H9 (cell line): ENCODE data around the gene GRB7. TPM values are rescaled to one million over a fixed set of nuclear protein-coding genes. Genes with fewer than 3 reads are reported as not detected.

Experiments
- DNase-seq: peaks from one replicate; pipeline ENCODE4 v3.0.0-alpha.2; 2017
- H2AFZ ChIP-seq: one replicate; pipeline ENCODE4 v1.6.1; 2013; ENCODE audit warnings: mild to moderate bottlenecking, low read length, control low read depth, moderate library complexity
- H2AK5ac ChIP-seq: 2 replicates; pipeline ENCODE4 v1.6.1; 2013; ENCODE audit warnings: low read length, control low read depth, mixed read lengths; ENCODE audit not compliant: insufficient read length
- H2BK120ac ChIP-seq: one replicate; pipeline ENCODE4 v1.6.1; 2013; ENCODE audit warnings: low read depth, mild to moderate bottlenecking, low read length, control low read depth, inconsistent platforms; ENCODE audit not compliant: poor library complexity, severe bottlenecking
- H2BK12ac ChIP-seq: 2 replicates; pipeline ENCODE4 v1.6.1; 2013; ENCODE audit warnings: low read length, control low read depth, mixed read lengths, low read depth; ENCODE audit not compliant: insufficient read length
- H2BK15ac ChIP-seq: 2 replicates; pipeline ENCODE4 v1.6.1; 2013; ENCODE audit warnings: low read depth, low read length, control low read depth
- H2BK20ac ChIP-seq: one replicate; pipeline ENCODE4 v1.6.1; 2013; ENCODE audit warnings: low read depth, mild to moderate bottlenecking, low read length, control low read depth, inconsistent platforms; ENCODE audit not compliant: poor library complexity, severe bottlenecking
- H2BK5ac ChIP-seq: 2 replicates; pipeline ENCODE4 v1.6.1; 2013; ENCODE audit warnings: low read length, control low read depth, mixed read lengths; ENCODE audit not compliant: insufficient read length
- H3K14ac ChIP-seq: 2 replicates; pipeline ENCODE4 v1.6.1; 2013; ENCODE audit warnings: low read length, control low read depth; ENCODE audit not compliant: insufficient read depth
- H3K18ac ChIP-seq: 2 replicates; pipeline ENCODE4 v1.6.1; 2013; ENCODE audit warnings: low read depth, mild to moderate bottlenecking, mixed read lengths, low read length, control low read depth; ENCODE audit not compliant: insufficient read length
- H3K23ac ChIP-seq: 2 replicates; pipeline ENCODE4 v1.6.1; 2013; ENCODE audit warnings: low read length, control low read depth, mixed read lengths, low read depth; ENCODE audit not compliant: insufficient read length
- H3K23me2 ChIP-seq: 2 replicates; pipeline ENCODE4 v1.6.1; 2013; ENCODE audit warnings: low read depth, mild to moderate bottlenecking, mixed read lengths, low read length, control low read depth; ENCODE audit not compliant: insufficient read length, poor library complexity, severe bottlenecking
- H3K27ac ChIP-seq: 2 replicates; pipeline ENCODE4 v1.5.1; 2013; ENCODE audit warnings: low read length, control low read depth, mixed read lengths, low read depth; ENCODE audit not compliant: insufficient read length
- H3K27me3 ChIP-seq: 2 replicates; pipeline ENCODE4 v1.6.1; 2013; ENCODE audit warnings: low read length, control low read depth, inconsistent platforms; ENCODE audit not compliant: insufficient read depth
- H3K4ac ChIP-seq: 2 replicates; pipeline ENCODE4 v1.6.1; 2013; ENCODE audit warnings: low read depth, mild to moderate bottlenecking, control low read depth, inconsistent platforms, low read length, moderate library complexity
- H3K4me1 ChIP-seq: 2 replicates; pipeline ENCODE4 v1.6.1; 2013; ENCODE audit warnings: low read length, control low read depth, inconsistent platforms; ENCODE audit not compliant: insufficient read depth
- H3K4me2 ChIP-seq: 2 replicates; pipeline ENCODE4 v1.6.1; 2013; ENCODE audit warnings: low read length, control low read depth, mixed read lengths; ENCODE audit not compliant: insufficient read length, insufficient read depth
- H3K56ac ChIP-seq: 2 replicates; pipeline ENCODE4 v1.6.1; 2013; ENCODE audit warnings: low read depth, mild to moderate bottlenecking, mixed read lengths, low read length, control low read depth; ENCODE audit not compliant: insufficient read length
- H3K79me1 ChIP-seq: 2 replicates; pipeline ENCODE4 v1.6.1; 2013; ENCODE audit warnings: low read depth, mild to moderate bottlenecking, moderate library complexity, low read length, control low read depth, inconsistent platforms; ENCODE audit not compliant: insufficient read depth, poor library complexity, severe bottlenecking
- H3K79me2 ChIP-seq: 2 replicates; pipeline ENCODE4 v1.6.1; 2013; ENCODE audit warnings: low read length, control low read depth, inconsistent platforms; ENCODE audit not compliant: insufficient read depth
- H3K9ac ChIP-seq: 2 replicates; pipeline ENCODE4 v1.6.1; 2013; ENCODE audit warnings: low read length, control low read depth, mixed read lengths; ENCODE audit not compliant: insufficient read length; ENCODE audit errors: extremely low read depth
- H3K9me3 ChIP-seq: one replicate; pipeline ENCODE4 v1.6.1; 2013; ENCODE audit warnings: low read depth, low read length, inconsistent platforms; ENCODE audit not compliant: control insufficient read depth
- H3T11ph ChIP-seq: one replicate; pipeline ENCODE4 v1.6.1; 2013; ENCODE audit warnings: mild to moderate bottlenecking, low read length, control low read depth, inconsistent platforms
- H4K20me1 ChIP-seq: one replicate; pipeline ENCODE4 v1.6.1; 2013; ENCODE audit not compliant: control insufficient read depth, insufficient read length, insufficient read depth
- H4K5ac ChIP-seq: 2 replicates; pipeline ENCODE4 v1.6.1; 2013; ENCODE audit warnings: low read depth, mild to moderate bottlenecking, mixed read lengths, low read length, control low read depth; ENCODE audit not compliant: insufficient read length
- H4K8ac ChIP-seq: replicated peaks from 2 replicates; pipeline ENCODE4 v1.6.1; 2013; ENCODE audit warnings: low read length, control low read depth, mixed read lengths, low read depth; ENCODE audit not compliant: insufficient read length
- H4K91ac ChIP-seq: 2 replicates; pipeline ENCODE4 v1.6.1; 2013; ENCODE audit warnings: low read depth, mild to moderate bottlenecking, moderate library complexity, mixed read lengths, low read length, control low read depth; ENCODE audit not compliant: insufficient read length
- H3K27ac Mint-ChIP-seq, 3 experiments: 2 replicates in 2 of 3; 3 replicates in 1 of 3; pipeline ENCODE4 v1.8.0; 2020 to 2021; ENCODE audit warnings: mixed read lengths in 3 of 3, mild to moderate bottlenecking in 1 of 3, moderate library complexity in 1 of 3
- H3K27me3 Mint-ChIP-seq: 2 replicates; pipeline ENCODE4 v1.8.0; 2021; ENCODE audit warnings: low read depth, mild to moderate bottlenecking, moderate library complexity, mixed read lengths
- H3K36me3 Mint-ChIP-seq, 3 experiments: 2 replicates in 2 of 3; 3 replicates in 1 of 3; pipeline ENCODE4 v1.8.0; 2020 to 2021; ENCODE audit warnings: low read depth in 3 of 3, mixed read lengths in 3 of 3; ENCODE audit not compliant: insufficient read depth in 1 of 3
- H3K4me1 Mint-ChIP-seq, 2 experiments: 2 replicates each; pipeline ENCODE4 v1.8.0; 2020; ENCODE audit warnings: mixed read lengths in 2 of 2
- H3K4me3 Mint-ChIP-seq, 2 experiments: 2 replicates in 1 of 2; 3 replicates in 1 of 2; pipeline ENCODE4 v1.8.0; 2020 to 2021; ENCODE audit warnings: mild to moderate bottlenecking in 2 of 2, mixed read lengths in 2 of 2, moderate library complexity in 1 of 2
- H3K9me3 Mint-ChIP-seq, 2 experiments: 2 replicates in 1 of 2; 3 replicates in 1 of 2; pipeline ENCODE4 v1.8.0; 2020; ENCODE audit warnings: mild to moderate bottlenecking in 2 of 2, mixed read lengths in 2 of 2, moderate library complexity in 1 of 2
- CTCF ChIP-seq: fragments of 200-600 bp; sonication (generic); conservative IDR thresholded peaks from 3 replicates; pipeline ENCODE4 v1.8.0; 2021; ENCODE audit warnings: antibody characterized with exemption, mild to moderate bottlenecking
- WGBS: extraction: QIAGEN DNeasy Blood & Tissue Kit; methylation state at CpG from one replicate; pipeline ENCODE4 v1.1.7; 2013; ENCODE audit warnings: missing lambda C conversion rate, low lambda C conversion rate, mixed read lengths; ENCODE audit not compliant: insufficient read length; ENCODE audit errors: extremely low coverage; 5-methylcytosine and 5-hydroxymethylcytosine counted together
- total RNA-seq: library from RNA; stranded (reverse); gene quantifications from 2 replicates; pipeline ENCODE4 v1.2.1, GENCODE V29; 2021

GRB7 gene
- total RNA-seq, 1 experiment from 2014 or later = 55.0 TPM

DNA sequence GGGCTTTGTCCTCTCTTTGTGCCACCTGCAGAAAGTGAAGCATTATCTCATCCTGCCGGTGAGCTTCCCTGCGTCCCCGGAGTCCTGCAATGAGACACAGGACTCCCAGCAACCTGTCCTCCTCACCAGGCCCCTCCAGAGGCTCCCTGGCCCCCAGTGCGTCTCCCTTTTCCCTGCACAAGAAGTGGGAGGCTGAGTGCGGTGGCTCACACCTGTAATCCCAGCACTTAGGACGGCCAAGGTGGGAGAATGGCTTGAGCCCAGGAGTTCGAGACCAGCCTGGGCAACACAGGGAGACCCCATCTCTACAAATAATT lies 8.4 kb downstream of the GRB7 start:
- peaks cover under 1% of the 10 kb centered on the region; the same call in 1 of the 2 replicates for H3K4me1 ChIP-seq
- no peak overlapping the region for H3K27ac ChIP-seq
- no peak overlapping the region for H3K4me2 ChIP-seq
- H4K20me1 ChIP-seq = no peaks in the 10 kb centered on the region
- H2AFZ ChIP-seq = no peak overlapping the region
- peaks cover 2% of the 10 kb centered on the region; the same call in 1 of the 2 replicates for H3K79me2 ChIP-seq
- H2BK15ac ChIP-seq = no peak overlapping the region
- no peak overlapping the region for H2BK12ac ChIP-seq
- H3K4ac ChIP-seq = no peak overlapping the region
- no peak overlapping the region for H3K23ac ChIP-seq
- no peak overlapping the region for H3K9ac ChIP-seq
- no peak overlapping the region for H3K18ac ChIP-seq
- H3K14ac ChIP-seq = no peak overlapping the region
- H3T11ph ChIP-seq = no peak overlapping the region
- Mint-ChIP-seq H3K36me3 (peaks cover 13 to 57% (median 50%) of the 10 kb centered on the region in 3 experiments; a peak in 6 of 7 replicates), H3K4me1 (peaks cover 9 to 12% of the 10 kb centered on the region in 2 experiments), H3K27me3 (no peaks in the 10 kb centered on the region), H3K4me3 (no peak overlapping the region), H3K9me3 (no peaks in the 10 kb centered on the region), H3K27ac (no peak overlapping the region)
- H2AK5ac ChIP-seq = no peak overlapping the region
- no peaks in the 10 kb centered on the region for H3K79me1 ChIP-seq
- H3K23me2 ChIP-seq = no peaks in the 10 kb centered on the region
- no peak for DNase-seq
- no peaks in the 10 kb centered on the region for H3K9me3 ChIP-seq
- H4K5ac ChIP-seq = no peak overlapping the region
- H4K91ac ChIP-seq = no peak overlapping the region
- no peak overlapping the region for H2BK5ac ChIP-seq
- no peak overlapping the region for H2BK20ac ChIP-seq
- WGBS = no CpG with 5 or more reads among the region's 7 CpGs
- no peak overlapping the region for H2BK120ac ChIP-seq
- no peak for TF ChIP-seq CTCF
- H3K27me3 ChIP-seq = no peaks in the 10 kb centered on the region
- no peak overlapping the region for H3K56ac ChIP-seq
- H4K8ac ChIP-seq = no peak overlapping the region
